Nephron progenitor cell (in vitro differentiated cells): ENCODE data around the gene BBS5.
"Not testable (repeated sequence)": the region's sequence is repeated elsewhere in the genome, so short reads cannot be mapped to it uniquely, and the experiment has no call there.

ENCODE experiments used
- DNase-seq: peaks from one replicate; pipeline ENCODE4 v3.0.0; 2021
- H3K27ac Mint-ChIP-seq: 2 replicates; pipeline ENCODE4 v1.8.0; 2021; ENCODE audit warnings: mild to moderate bottlenecking, moderate library complexity, mixed read lengths
- H3K27me3 Mint-ChIP-seq: 2 replicates; pipeline ENCODE4 v1.8.0; 2021; ENCODE audit warnings: mild to moderate bottlenecking, low read depth, mixed read lengths; ENCODE audit not compliant: poor library complexity
- H3K36me3 Mint-ChIP-seq: 2 replicates; pipeline ENCODE4 v1.8.0; 2021; ENCODE audit warnings: low read depth, mixed read lengths
- H3K4me1 Mint-ChIP-seq: 2 replicates; pipeline ENCODE4 v1.8.0; 2021; ENCODE audit warnings: mixed read lengths
- H3K4me3 Mint-ChIP-seq: 2 replicates; pipeline ENCODE4 v1.8.0; 2021; ENCODE audit warnings: mild to moderate bottlenecking, moderate library complexity, mixed read lengths
- H3K9me3 Mint-ChIP-seq: 2 replicates; pipeline ENCODE4 v1.8.0; 2021; ENCODE audit warnings: mild to moderate bottlenecking, moderate library complexity, mixed read lengths
- TF ChIP-seq, protein P1 (sequence below): fragments of 200-600 bp; sonication (generic); IDR thresholded peaks from 2 replicates; pipeline ENCODE4 v1.5.0; 2021; ENCODE audit warnings: antibody characterized with exemption

Gene BBS5

GRCh38 chr2:169479257-169480078, at the start of gene BBS5:
Gene BBS5 (plus strand): TSS chr2:169479494. CDS start chr2:169479554, 60 bp downstream.
- Mint-ChIP-seq H3K36me3 (peaks cover 7% of the 10 kb centered on the region), H3K27ac (no peak within 1 kb of the TSS), H3K4me1 (peaks cover 8% of the 10 kb centered on the region), H3K9me3 (no peaks in the 10 kb centered on the region), H3K4me3 (peak within 1 kb of the TSS; percentile 92), H3K27me3 (peaks cover 21% of the 10 kb centered on the region)
- TF ChIP-seq, protein P1, sequence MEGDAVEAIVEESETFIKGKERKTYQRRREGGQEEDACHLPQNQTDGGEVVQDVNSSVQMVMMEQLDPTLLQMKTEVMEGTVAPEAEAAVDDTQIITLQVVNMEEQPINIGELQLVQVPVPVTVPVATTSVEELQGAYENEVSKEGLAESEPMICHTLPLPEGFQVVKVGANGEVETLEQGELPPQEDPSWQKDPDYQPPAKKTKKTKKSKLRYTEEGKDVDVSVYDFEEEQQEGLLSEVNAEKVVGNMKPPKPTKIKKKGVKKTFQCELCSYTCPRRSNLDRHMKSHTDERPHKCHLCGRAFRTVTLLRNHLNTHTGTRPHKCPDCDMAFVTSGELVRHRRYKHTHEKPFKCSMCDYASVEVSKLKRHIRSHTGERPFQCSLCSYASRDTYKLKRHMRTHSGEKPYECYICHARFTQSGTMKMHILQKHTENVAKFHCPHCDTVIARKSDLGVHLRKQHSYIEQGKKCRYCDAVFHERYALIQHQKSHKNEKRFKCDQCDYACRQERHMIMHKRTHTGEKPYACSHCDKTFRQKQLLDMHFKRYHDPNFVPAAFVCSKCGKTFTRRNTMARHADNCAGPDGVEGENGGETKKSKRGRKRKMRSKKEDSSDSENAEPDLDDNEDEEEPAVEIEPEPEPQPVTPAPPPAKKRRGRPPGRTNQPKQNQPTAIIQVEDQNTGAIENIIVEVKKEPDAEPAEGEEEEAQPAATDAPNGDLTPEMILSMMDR = peak; percentile 37
- peak; percentile 83 for DNase-seq

GRCh38 chr2:169431772-169432171, 47.5 kb upstream of the BBS5 start:
- not testable (repeated sequence) for H3K27me3 Mint-ChIP-seq, H3K4me1 Mint-ChIP-seq, H3K36me3 Mint-ChIP-seq, H3K27ac Mint-ChIP-seq, H3K4me3 Mint-ChIP-seq, DNase-seq
- peaks cover 22% of the 10 kb centered on the region for H3K9me3 Mint-ChIP-seq

DNA sequence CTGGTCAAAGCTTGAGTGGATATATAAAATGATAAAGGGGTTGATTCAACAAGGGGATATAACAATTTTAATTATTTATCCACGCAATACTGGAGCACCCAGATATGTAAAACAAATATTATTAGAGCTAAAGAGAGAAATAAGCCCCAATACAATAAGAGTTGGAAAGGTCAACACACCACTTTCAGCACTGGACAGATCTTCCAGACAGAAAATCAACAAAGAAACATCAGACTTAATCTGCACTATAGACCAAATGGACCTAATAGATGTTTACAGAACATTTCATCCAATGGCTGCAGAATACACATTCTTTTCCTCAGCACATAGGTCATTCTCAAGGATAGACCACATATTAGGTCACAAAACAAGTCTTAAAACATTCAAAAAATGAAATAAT, 45.1 kb upstream of the BBS5 start:
- Mint-ChIP-seq H3K4me1 (peaks cover 18% of the 10 kb centered on the region), H3K9me3 (peaks cover 22% of the 10 kb centered on the region)
- not testable (repeated sequence) for H3K4me3 Mint-ChIP-seq, DNase-seq, H3K27me3 Mint-ChIP-seq, H3K27ac Mint-ChIP-seq, H3K36me3 Mint-ChIP-seq

- Mint-ChIP-seq H3K27ac (peak overlapping the region; percentile 78), H3K4me1 (peaks cover 23% of the 10 kb centered on the region), H3K4me3 (peak overlapping the region; percentile 3), H3K9me3 (peaks cover 5% of the 10 kb centered on the region), H3K36me3 (no peaks in the 10 kb centered on the region), H3K27me3 (peaks cover 7% of the 10 kb centered on the region)
- peak; percentile 14 for DNase-seq
- TF ChIP-seq, protein P1 = no peak
Observed at GRCh38 chr2:169438466-169439072, 40.7 kb upstream of the BBS5 start.

DNA sequence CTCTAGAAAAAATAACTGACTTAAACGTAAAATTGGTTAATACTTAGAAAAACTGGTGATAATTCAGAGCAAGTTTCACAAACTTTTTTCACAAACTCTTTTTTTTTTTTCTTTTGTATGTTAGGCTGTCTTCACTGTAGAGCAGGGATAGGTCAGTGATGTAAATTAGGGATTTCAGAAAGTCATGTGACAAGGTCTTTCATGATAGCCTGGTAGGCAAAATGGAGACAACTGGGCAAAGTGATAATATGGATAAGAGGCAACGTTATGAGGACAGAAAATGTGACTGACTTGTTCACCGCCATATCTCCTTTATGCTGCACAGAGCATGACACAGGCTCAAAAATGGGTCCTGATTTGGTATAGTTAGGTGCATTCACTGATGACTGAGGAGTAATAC, 39.4 kb upstream of the BBS5 start:
- Mint-ChIP-seq H3K27me3 (peaks cover 7% of the 10 kb centered on the region), H3K9me3 (peaks cover 5% of the 10 kb centered on the region), H3K4me3 (no peak overlapping the region), H3K36me3 (no peaks in the 10 kb centered on the region), H3K27ac (peak overlapping the region; percentile 56), H3K4me1 (peaks cover 23% of the 10 kb centered on the region)
- TF ChIP-seq, protein P1 = no peak
- no peak for DNase-seq

GRCh38 chr2:169446452-169446851, 32.8 kb upstream of the BBS5 start:
- peaks cover 3% of the 10 kb centered on the region for H3K27me3 Mint-ChIP-seq
- H3K27ac Mint-ChIP-seq = no peak overlapping the region
- H3K4me3 Mint-ChIP-seq = no peak overlapping the region
- H3K9me3 Mint-ChIP-seq = peaks cover 13% of the 10 kb centered on the region
- DNase-seq = no peak
- TF ChIP-seq, protein P1 = no peak
- H3K4me1 Mint-ChIP-seq = no peaks in the 10 kb centered on the region
- H3K36me3 Mint-ChIP-seq = no peaks in the 10 kb centered on the region
